ENCODE measurements around the gene MINDY1.

GRCh38 chr1:150976879-150977694 lies 29.6 kb downstream of the MINDY1 start:
- TF ChIP-seq POLR2A (IDR thresholded peaks at IDR 0.05) (peak; percentile 44), CTCF (IDR thresholded peaks at IDR 0.05) (peak in 1 of 5 experiments; percentile 13), EP300 (IDR thresholded peaks at IDR 0.05) (peak; percentile 34 to 82)

Data from tibial nerve (tissue), 4 donors.